GM12878 (cell line): Measurements from ENCODE around the gene DIS3L2. TPM values are rescaled to one million over a fixed set of nuclear protein-coding genes. Genes with fewer than 3 reads are reported as not detected.

Experiments used
- ATAC-seq: fragments of 200-7000 bp; cut with Tn5 transposase; 3 replicates; pipeline ENCODE4 v1.9.1; 2020; ENCODE audit warnings: mild to moderate bottlenecking, moderate library complexity
- BruUV-seq: library from RNA; stranded (reverse); fragments of 400-500 nt; replicated peaks from 2 replicates; lab custom pipeline; 2021; lab: Mats Ljungman, UMichigan
- CTCF ChIA-PET: fragments of 300-600 bp; sonication (Branson Sonifier 250); formaldehyde crosslinking; extraction: SDS; loops from one replicate; lab custom pipeline; 2021; ENCODE audit warnings: inconsistent platforms; lab: Yijun Ruan, JAX
- POLR2A ChIA-PET: fragments of 350-600 bp; formaldehyde crosslinking; extraction: SDS; loops from one replicate; lab custom pipeline; 2021; ENCODE audit warnings: inconsistent platforms; lab: Charles Lee
- RAD21 ChIA-PET: fragments of 300-600 bp; sonication (Branson Sonifier 250); formaldehyde crosslinking; loops from one replicate; lab custom pipeline; 2023; ENCODE audit warnings: antibody characterized with exemption; ENCODE audit not compliant: unreplicated experiment; lab: Charles Lee
- SMC1A ChIA-PET: fragments of 300-600 bp; sonication (Branson Sonifier 250); formaldehyde crosslinking; loops from one replicate; lab custom pipeline; 2023; ENCODE audit not compliant: unreplicated experiment, uncharacterized antibody; lab: Charles Lee
- DNase-seq: peaks from one replicate; pipeline ENCODE4 v3.0.0-alpha.2; 2011; ENCODE audit warnings: low read depth, low spot score
- FAIRE-seq: peaks from 3 replicates; lab custom pipeline; 2011; peaks lifted over from hg19 to GRCh38; lab: Jason Lieb, UNC
- H2AFZ ChIP-seq: 2 replicates; pipeline ENCODE4 v1.6.0; 2011; ENCODE audit warnings: low read depth, low read length, control low read depth; ENCODE audit not compliant: control insufficient read depth
- H3K27ac ChIP-seq: 2 replicates; pipeline ENCODE4 v1.5.1; 2011; ENCODE audit warnings: control low read depth; ENCODE audit not compliant: control insufficient read depth, insufficient read depth
- H3K27me3 ChIP-seq, 2 experiments: replicated peaks in 1 of 2; 2 replicates each; pipeline versions ENCODE4 v1.6.0 to v1.6.1; 2011; ENCODE audit warnings: low read length in 1 of 2; ENCODE audit not compliant: control insufficient read depth in 2 of 2, insufficient read depth in 2 of 2
- H3K36me3 ChIP-seq, 2 experiments: 2 replicates each; pipeline ENCODE4 v1.5.1; 2011; ENCODE audit warnings: low read length in 1 of 2; ENCODE audit not compliant: control insufficient read depth in 2 of 2, insufficient read depth in 2 of 2
- H3K4me1 ChIP-seq: 2 replicates; pipeline ENCODE4 v1.6.1; 2011; ENCODE audit warnings: mild to moderate bottlenecking, low read length, moderate library complexity, mixed read lengths; ENCODE audit not compliant: control insufficient read depth, insufficient read depth
- H3K4me2 ChIP-seq: 2 replicates; pipeline ENCODE4 v1.6.0; 2011; ENCODE audit warnings: control low read depth; ENCODE audit not compliant: control insufficient read depth, insufficient read depth
- H3K4me3 ChIP-seq: fragments of 200-600 bp; sonication (generic); 2 replicates; pipeline ENCODE4 v1.5.1; 2016
- H3K79me2 ChIP-seq: 2 replicates; pipeline ENCODE4 v1.6.0; 2011; ENCODE audit warnings: low read length; ENCODE audit not compliant: control insufficient read depth, insufficient read depth
- H3K9ac ChIP-seq: 2 replicates; pipeline ENCODE4 v1.8.0; 2011; ENCODE audit warnings: low read length, control low read depth, mixed read lengths; ENCODE audit not compliant: control insufficient read depth, insufficient read depth
- H3K9me3 ChIP-seq: replicated peaks from 3 replicates; pipeline ENCODE4 v1.5.1; 2011; ENCODE audit warnings: mild to moderate bottlenecking, low read length; ENCODE audit not compliant: control insufficient read depth, insufficient read depth
- H4K20me1 ChIP-seq: 2 replicates; pipeline ENCODE4 v1.6.0; 2011; ENCODE audit not compliant: control insufficient read depth, insufficient read depth
- ASH2L ChIP-seq: fragments of 300-600, 200-600 bp; sonication (generic); IDR thresholded peaks from 2 replicates; pipeline ENCODE4 v1.6.1; 2017; ENCODE audit warnings: low read depth, mild to moderate bottlenecking, borderline replicate concordance
- CREM ChIP-seq: IDR thresholded peaks from 2 replicates; pipeline ENCODE4 v1.6.1; 2014; ENCODE audit warnings: antibody characterized with exemption, low read depth
- E2F8 ChIP-seq: fragments of 450-650 bp; IDR thresholded peaks from 2 replicates; pipeline ENCODE4 v1.6.1; 2018; ENCODE audit warnings: mild to moderate bottlenecking, low read depth, moderate library complexity; ENCODE audit not compliant: partially characterized antibody
- GABPA ChIP-seq: IDR thresholded peaks from 2 replicates; pipeline ENCODE4 v1.6.1; 2014; ENCODE audit warnings: antibody characterized with exemption, low read depth, mild to moderate bottlenecking, inconsistent platforms
- HDAC2 ChIP-seq: fragments of 200-600 bp; sonication (generic); IDR thresholded peaks from 2 replicates; pipeline ENCODE4 v1.6.1; 2017
- IRF4 ChIP-seq: IDR thresholded peaks from 2 replicates; pipeline ENCODE4 v1.6.1; 2011; ENCODE audit warnings: low read depth, low read length
- IRF5 ChIP-seq: fragments of 450-650 bp; IDR thresholded peaks from 2 replicates; pipeline ENCODE4 v1.6.1; 2017; ENCODE audit warnings: borderline replicate concordance
- LARP7 ChIP-seq: fragments of 450-650 bp; IDR thresholded peaks from 2 replicates; pipeline ENCODE4 v1.6.1; 2017; ENCODE audit warnings: mild to moderate bottlenecking
- NFXL1 ChIP-seq: fragments of 450-650 bp; IDR thresholded peaks from 2 replicates; pipeline ENCODE4 v1.6.1; 2017; ENCODE audit warnings: antibody characterized with exemption, mild to moderate bottlenecking, borderline replicate concordance
- NFYA ChIP-seq: IDR thresholded peaks from 2 replicates; pipeline ENCODE4 v1.6.1; 2011; ENCODE audit warnings: low read depth, mild to moderate bottlenecking, low read length, improper control_type of control experiment, borderline replicate concordance
- NR2C2 ChIP-seq: IDR thresholded peaks from 2 replicates; pipeline ENCODE4 v1.6.1; 2011; ENCODE audit warnings: borderline replicate concordance, low read depth; ENCODE audit not compliant: control insufficient read depth, insufficient read length
- RAD51 ChIP-seq: fragments of 450-650 bp; IDR thresholded peaks from 2 replicates; pipeline ENCODE4 v1.6.1; 2016; ENCODE audit warnings: moderate library complexity, mild to moderate bottlenecking, inconsistent platforms
- SIN3A ChIP-seq: IDR thresholded peaks from 2 replicates; pipeline ENCODE4 v1.6.1; 2012; ENCODE audit warnings: low read depth, low read length, improper control_type of control experiment
- TCF7 ChIP-seq: IDR thresholded peaks from 2 replicates; pipeline ENCODE4 v1.6.1; 2014; ENCODE audit warnings: antibody characterized with exemption, borderline replicate concordance
- ZNF24 ChIP-seq: fragments of 450-650 bp; IDR thresholded peaks from 2 replicates; pipeline ENCODE4 v1.6.1; 2017; ENCODE audit warnings: antibody characterized with exemption, mild to moderate bottlenecking
- WGBS: methylation state at CpG from one replicate; pipeline ENCODE4 v1.1.6; 2016; ENCODE audit warnings: low lambda C conversion rate; ENCODE audit not compliant: insufficient replicate concordance, insufficient coverage; ENCODE audit errors: missing lambda C conversion rate; 5-methylcytosine and 5-hydroxymethylcytosine counted together
- in situ Hi-C: fragments of 300-500 bp; cut with MboI; formaldehyde crosslinking; loops from 9 replicates; pipeline ENCODE4 v1.14.3; 2018; ENCODE audit warnings: mixed read lengths
- intact Hi-C: fragments of 100-400 bp; cut with micrococcal nuclease; formaldehyde crosslinking; loops from one replicate; pipeline ENCODE4 v1.14.2; 2022; ENCODE audit not compliant: unreplicated experiment
- polyA plus RNA-seq, 11 experiments: library from polyadenylated mRNA; depleted of rRNA in 4 of 11; unstranded in 6 of 11; stranded (reverse) in 5 of 11; fragments of >200 nt; fragmentation: Nextera tagmentation in 4 of 11; fragmentation: Illumina TruSeq in 1 of 11; extraction: Ambion mirVana in 4 of 11; extraction: Trizol in 1 of 11; gene quantifications; 1 replicate in 1 of 11; 2 replicates in 10 of 11; pipeline versions ENCODE4 v1.2.1 to v1.2.3, GENCODE V29; 2011 to 2016; ENCODE audit warnings: inconsistent platforms in 2 of 11, missing spikeins in 2 of 11, low read depth in 1 of 11
- total RNA-seq, 4 experiments: library from RNA; depleted of rRNA in 3 of 4; stranded (reverse); fragments of >200 nt in 3 of 4; fragmentation: Illumina TruSeq in 1 of 4; extraction: Trizol in 1 of 4; gene quantifications; 2 replicates each; pipeline versions ENCODE4 v1.2.1 to v1.2.3, GENCODE V29; 2013 to 2021
- TF ChIP-seq, protein P1 (sequence below): IDR thresholded peaks from 2 replicates; pipeline ENCODE4 v1.6.1; 2011; ENCODE audit warnings: mild to moderate bottlenecking, low read depth, low read length, moderate library complexity; ENCODE audit not compliant: insufficient replicate concordance
- TF ChIP-seq, protein P2 (sequence below): fragments of 450-650 bp; IDR thresholded peaks from 2 replicates; pipeline ENCODE4 v1.6.1; 2017; ENCODE audit warnings: mild to moderate bottlenecking, moderate library complexity

Gene DIS3L2
- total and polyA plus RNA-seq, 10 of the 15 experiments (the other 5 are each of a cell fraction or from before 2014, with no cell fraction given): 3.5 to 27.1 (median 16.0) TPM

GRCh38 chr2:232052591-232052990 lies 91.1 kb downstream of the DIS3L2 start:
- FAIRE-seq: no peak
- TF ChIP-seq ASH2L (no peak), IRF5 (no peak), SIN3A (no peak), NFXL1 (no peak), RAD51 (no peak), IRF4 (no peak), CREM (no peak), GABPA (no peak), NR2C2 (no peak), HDAC2 (no peak), E2F8 (no peak), LARP7 (no peak), NFYA (no peak), TCF7 (no peak), ZNF24 (no peak)
- TF ChIP-seq, protein P1, sequence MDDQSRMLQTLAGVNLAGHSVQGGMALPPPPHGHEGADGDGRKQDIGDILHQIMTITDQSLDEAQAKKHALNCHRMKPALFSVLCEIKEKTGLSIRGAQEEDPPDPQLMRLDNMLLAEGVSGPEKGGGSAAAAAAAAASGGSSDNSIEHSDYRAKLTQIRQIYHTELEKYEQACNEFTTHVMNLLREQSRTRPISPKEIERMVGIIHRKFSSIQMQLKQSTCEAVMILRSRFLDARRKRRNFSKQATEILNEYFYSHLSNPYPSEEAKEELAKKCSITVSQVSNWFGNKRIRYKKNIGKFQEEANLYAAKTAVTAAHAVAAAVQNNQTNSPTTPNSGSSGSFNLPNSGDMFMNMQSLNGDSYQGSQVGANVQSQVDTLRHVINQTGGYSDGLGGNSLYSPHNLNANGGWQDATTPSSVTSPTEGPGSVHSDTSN: no peak
- TF ChIP-seq, protein P2, sequence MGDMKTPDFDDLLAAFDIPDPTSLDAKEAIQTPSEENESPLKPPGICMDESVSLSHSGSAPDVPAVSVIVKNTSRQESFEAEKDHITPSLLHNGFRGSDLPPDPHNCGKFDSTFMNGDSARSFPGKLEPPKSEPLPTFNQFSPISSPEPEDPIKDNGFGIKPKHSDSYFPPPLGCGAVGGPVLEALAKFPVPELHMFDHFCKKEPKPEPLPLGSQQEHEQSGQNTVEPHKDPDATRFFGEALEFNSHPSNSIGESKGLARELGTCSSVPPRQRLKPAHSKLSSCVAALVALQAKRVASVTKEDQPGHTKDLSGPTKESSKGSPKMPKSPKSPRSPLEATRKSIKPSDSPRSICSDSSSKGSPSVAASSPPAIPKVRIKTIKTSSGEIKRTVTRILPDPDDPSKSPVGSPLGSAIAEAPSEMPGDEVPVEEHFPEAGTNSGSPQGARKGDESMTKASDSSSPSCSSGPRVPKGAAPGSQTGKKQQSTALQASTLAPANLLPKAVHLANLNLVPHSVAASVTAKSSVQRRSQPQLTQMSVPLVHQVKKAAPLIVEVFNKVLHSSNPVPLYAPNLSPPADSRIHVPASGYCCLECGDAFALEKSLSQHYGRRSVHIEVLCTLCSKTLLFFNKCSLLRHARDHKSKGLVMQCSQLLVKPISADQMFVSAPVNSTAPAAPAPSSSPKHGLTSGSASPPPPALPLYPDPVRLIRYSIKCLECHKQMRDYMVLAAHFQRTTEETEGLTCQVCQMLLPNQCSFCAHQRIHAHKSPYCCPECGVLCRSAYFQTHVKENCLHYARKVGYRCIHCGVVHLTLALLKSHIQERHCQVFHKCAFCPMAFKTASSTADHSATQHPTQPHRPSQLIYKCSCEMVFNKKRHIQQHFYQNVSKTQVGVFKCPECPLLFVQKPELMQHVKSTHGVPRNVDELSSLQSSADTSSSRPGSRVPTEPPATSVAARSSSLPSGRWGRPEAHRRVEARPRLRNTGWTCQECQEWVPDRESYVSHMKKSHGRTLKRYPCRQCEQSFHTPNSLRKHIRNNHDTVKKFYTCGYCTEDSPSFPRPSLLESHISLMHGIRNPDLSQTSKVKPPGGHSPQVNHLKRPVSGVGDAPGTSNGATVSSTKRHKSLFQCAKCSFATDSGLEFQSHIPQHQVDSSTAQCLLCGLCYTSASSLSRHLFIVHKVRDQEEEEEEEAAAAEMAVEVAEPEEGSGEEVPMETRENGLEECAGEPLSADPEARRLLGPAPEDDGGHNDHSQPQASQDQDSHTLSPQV: no peak
- WGBS: 75% methylated on average over 2 of the region's 2 CpGs
- no peaks in the 10 kb centered on the region for H4K20me1 ChIP-seq
- no peaks in the 10 kb centered on the region for H3K27me3 ChIP-seq
- H3K36me3 ChIP-seq: no peaks in the 10 kb centered on the region
- no peak overlapping the region for H3K9ac ChIP-seq
- in situ Hi-C loops (no loop called here), intact Hi-C loops (no loop called here)
- no peaks in the 10 kb centered on the region for H3K9me3 ChIP-seq
- no TSS peak for BruUV-seq
- H3K4me2 ChIP-seq: no peak overlapping the region
- H3K4me3 ChIP-seq: no peak overlapping the region
- POLR2A ChIA-PET: no interaction called here
- ATAC-seq: no peak
- DNase-seq: no peak
- RAD21 ChIA-PET: no interaction called here
- SMC1A ChIA-PET: no interaction called here
- 0 out of 2 replicates have a peak, but pooled peaks cover under 1% of the 10 kb centered on the region for H3K4me1 ChIP-seq
- no peaks in the 10 kb centered on the region for H3K79me2 ChIP-seq
- CTCF ChIA-PET: no interaction called here
- H3K27ac ChIP-seq: no peak overlapping the region
- H2AFZ ChIP-seq: no peak overlapping the region
